HG03469 (cell line): ENCODE data around the gene C1orf198.

ENCODE experiments used
- ATAC-seq: cut with Tn5 transposase; IDR thresholded peaks from one replicate; pipeline ENCODE4 v1.9.1; 2021; ENCODE audit warnings: mild to moderate bottlenecking, moderate library complexity, moderate number of reproducible peaks; ENCODE audit not compliant: unreplicated experiment

The C1orf198 gene

GRCh38 chr1:230867903-230868735, at the start of gene C1orf198:
TSS of gene C1orf198 (minus strand) at chr1:230868521. CDS start at chr1:230868512, 9 bp downstream.
- ATAC-seq = peak; percentile 44

GRCh38 chr1:230917284-230918135, 49.2 kb upstream of the C1orf198 start:
- ATAC-seq = peak; percentile 50

GRCh38 chr1:230916587-230917283, 48.4 kb upstream of the C1orf198 start:
- ATAC-seq = no peak

- no peak for ATAC-seq
Observed at GRCh38 chr1:230915078-230915477, 46.8 kb upstream of the C1orf198 start.

GRCh38 chr1:230913496-230913895, 45.2 kb upstream of the C1orf198 start:
- ATAC-seq = no peak

- ATAC-seq = no peak
Observed at GRCh38 chr1:230910755-230911117, 42.4 kb upstream of the C1orf198 start.

GRCh38 chr1:230909974-230910754, 41.8 kb upstream of the C1orf198 start:
- ATAC-seq = no peak

- ATAC-seq = no peak
Observed at GRCh38 chr1:230907472-230908205, 39.3 kb upstream of the C1orf198 start.

- no peak for ATAC-seq
Observed at GRCh38 chr1:230906226-230906625, 37.9 kb upstream of the C1orf198 start.

- no peak for ATAC-seq
Observed at GRCh38 chr1:230905733-230906132, 37.4 kb upstream of the C1orf198 start.

GRCh38 chr1:230902349-230902923, 34.1 kb upstream of the C1orf198 start:
- ATAC-seq = no peak

- ATAC-seq = no peak
Observed at GRCh38 chr1:230901671-230902070, 33.4 kb upstream of the C1orf198 start.

GRCh38 chr1:230900984-230901383, 32.7 kb upstream of the C1orf198 start:
- no peak for ATAC-seq

GRCh38 chr1:230899841-230900251, 31.5 kb upstream of the C1orf198 start:
- no peak for ATAC-seq

- no peak for ATAC-seq
Observed at GRCh38 chr1:230898748-230899147, 30.4 kb upstream of the C1orf198 start.

GRCh38 chr1:230898144-230898543, 29.8 kb upstream of the C1orf198 start:
- no peak for ATAC-seq

- ATAC-seq = no peak
Observed at GRCh38 chr1:230896779-230897178, 28.5 kb upstream of the C1orf198 start.

GRCh38 chr1:230895452-230895851, 27.1 kb upstream of the C1orf198 start:
- ATAC-seq = no peak

- no peak for ATAC-seq
Observed at GRCh38 chr1:230894664-230895063, 26.3 kb upstream of the C1orf198 start.
